Placental pericyte (primary cell): ENCODE measurements around the gene ARPP21. TPM values are rescaled to one million over a fixed set of nuclear protein-coding genes. Genes with fewer than 3 reads are reported as not detected.
A peak's percentile ranks its signal among the peaks of the same experiment; 100 is the strongest.

Experiments used
- small RNA-seq: library from RNA; depleted of rRNA; stranded (forward); fragments of <200 nt; gene quantifications from one replicate; pipeline ENCODE3, GENCODE V24; 2012; ENCODE audit warnings: low replicate concordance
- total RNA-seq: library from RNA; depleted of rRNA; stranded (reverse); fragments of >200 nt; gene quantifications from 2 replicates; pipeline ENCODE4 v1.2.3, GENCODE V29; 2012

ARPP21 gene
- 0.14 TPM in 1 of 2 replicates, not detected in the other for total RNA-seq

GRCh38 chr3:35639254-35640186, at the start of gene ARPP21:
Gene ARPP21 (plus strand): TSS chr3:35639525. CDS start chr3:35681752, 42,227 bp downstream.

Small RNA genes lying within 50 kb of the gene (small RNA-seq; reads per million reads assigned to genes)
- gene MIR128-2, result 3.1 reads per million, percentile 79 among the genes with 10 or more reads in this experiment
